Panc1 (cell line): ENCODE data around the gene AHCY. TPM values are rescaled to one million over a fixed set of nuclear protein-coding genes. Genes with fewer than 3 reads are reported as not detected.

ENCODE experiments used
- ATAC-seq: fragments of 200-7000 bp; cut with Tn5 transposase; 2 replicates; pipeline ENCODE4 v1.9.1; 2020; ENCODE audit warnings: mild to moderate bottlenecking, moderate library complexity
- BruUV-seq: library from RNA; stranded (reverse); fragments of 400-500 nt; replicated peaks from 2 replicates; lab custom pipeline; 2021; lab: Mats Ljungman, UMichigan
- CTCF ChIA-PET: fragments of 300-600 bp; sonication (Branson Sonifier 250); formaldehyde crosslinking; loops from one replicate; lab custom pipeline; 2022; ENCODE audit warnings: antibody characterized with exemption; lab: Charles Lee
- POLR2A ChIA-PET: fragments of 300-600 bp; sonication (Branson Sonifier 250); formaldehyde crosslinking; loops from one replicate; lab custom pipeline; 2022; ENCODE audit warnings: antibody characterized with exemption; lab: Charles Lee
- DNase-seq: peaks from one replicate; pipeline ENCODE4 v3.0.0-alpha.2; 2010; ENCODE audit warnings: low read depth, low spot score
- H3K27ac ChIP-seq: 2 replicates; pipeline ENCODE4 v1.5.1; 2011; ENCODE audit warnings: mild to moderate bottlenecking, low read length, inconsistent platforms
- H3K27me3 ChIP-seq: fragments of 200-500 bp; sonication (Bioruptor generic); 2 replicates; pipeline ENCODE4 v1.6.0; 2014; ENCODE audit warnings: low read length, inconsistent platforms; ENCODE audit not compliant: control insufficient read depth, insufficient read depth
- H3K36me3 ChIP-seq: fragments of 200-500 bp; sonication (Bioruptor generic); 2 replicates; pipeline ENCODE4 v1.5.1; 2014; ENCODE audit warnings: inconsistent platforms, mild to moderate bottlenecking, low read length, moderate library complexity; ENCODE audit not compliant: control insufficient read depth, insufficient read depth
- H3K4me1 ChIP-seq: 2 replicates; pipeline ENCODE4 v1.5.1; 2011; ENCODE audit warnings: inconsistent platforms, mild to moderate bottlenecking, low read length, moderate library complexity; ENCODE audit not compliant: control insufficient read depth, insufficient read depth
- H3K4me3 ChIP-seq, 2 experiments: 2 replicates each; pipeline ENCODE4 v1.5.1; 2011 to 2012; ENCODE audit warnings: low read depth in 2 of 2, low read length in 2 of 2, mild to moderate bottlenecking in 2 of 2, inconsistent platforms in 1 of 2, moderate library complexity in 1 of 2
- H3K9me3 ChIP-seq: fragments of 200-500 bp; sonication (Bioruptor generic); 2 replicates; pipeline ENCODE4 v1.5.1; 2014; ENCODE audit warnings: low read depth, mild to moderate bottlenecking, inconsistent platforms, low read length, moderate library complexity; ENCODE audit not compliant: control insufficient read depth, insufficient read depth
- POLR2AphosphoS5 ChIP-seq: IDR thresholded peaks from 2 replicates; pipeline ENCODE4 v1.6.1; 2012; ENCODE audit warnings: mild to moderate bottlenecking, low read depth, low read length, moderate library complexity
- SIN3A ChIP-seq: IDR thresholded peaks from 2 replicates; pipeline ENCODE4 v1.6.1; 2012; ENCODE audit warnings: low read depth, mild to moderate bottlenecking, low read length, moderate library complexity, borderline replicate concordance; ENCODE audit not compliant: insufficient read depth
- TCF7L2 ChIP-seq: IDR thresholded peaks from 2 replicates; pipeline ENCODE4 v1.6.1; 2011; ENCODE audit warnings: mild to moderate bottlenecking, low read depth, low read length, inconsistent platforms
- in situ Hi-C: cut with HindIII; loops from 2 replicates; pipeline ENCODE4 v1.10.0; 2016; ENCODE audit warnings: low sequenced_read_pairs, low pct_unique_long_range_greater_than_20kb
- intact Hi-C: fragments of 100-400 bp; cut with micrococcal nuclease; formaldehyde crosslinking; loops from one replicate; pipeline ENCODE4 v1.10.0; 2022; ENCODE audit not compliant: unreplicated experiment
- total RNA-seq: library from RNA; stranded (reverse); gene quantifications from one replicate; pipeline ENCODE4 v1.2.1, GENCODE V29; 2021; ENCODE audit not compliant: unreplicated experiment
- TF ChIP-seq, protein P1 (sequence below): fragments of 450-650 bp; IDR thresholded peaks from 2 replicates; pipeline ENCODE4 v1.5.1; 2017; ENCODE audit warnings: mild to moderate bottlenecking
- TF ChIP-seq, protein P2 (sequence below), 2 experiments: IDR thresholded peaks; 2 replicates each; pipeline ENCODE4 v1.6.1; 2011 to 2012; ENCODE audit warnings: low read depth in 2 of 2, control low read depth in 1 of 2, low read length in 1 of 2, mild to moderate bottlenecking in 1 of 2, moderate library complexity in 1 of 2; ENCODE audit not compliant: insufficient read depth in 1 of 2

AHCY gene
- total RNA-seq, 1 experiment from 2014 or later: 171 TPM

DNA sequence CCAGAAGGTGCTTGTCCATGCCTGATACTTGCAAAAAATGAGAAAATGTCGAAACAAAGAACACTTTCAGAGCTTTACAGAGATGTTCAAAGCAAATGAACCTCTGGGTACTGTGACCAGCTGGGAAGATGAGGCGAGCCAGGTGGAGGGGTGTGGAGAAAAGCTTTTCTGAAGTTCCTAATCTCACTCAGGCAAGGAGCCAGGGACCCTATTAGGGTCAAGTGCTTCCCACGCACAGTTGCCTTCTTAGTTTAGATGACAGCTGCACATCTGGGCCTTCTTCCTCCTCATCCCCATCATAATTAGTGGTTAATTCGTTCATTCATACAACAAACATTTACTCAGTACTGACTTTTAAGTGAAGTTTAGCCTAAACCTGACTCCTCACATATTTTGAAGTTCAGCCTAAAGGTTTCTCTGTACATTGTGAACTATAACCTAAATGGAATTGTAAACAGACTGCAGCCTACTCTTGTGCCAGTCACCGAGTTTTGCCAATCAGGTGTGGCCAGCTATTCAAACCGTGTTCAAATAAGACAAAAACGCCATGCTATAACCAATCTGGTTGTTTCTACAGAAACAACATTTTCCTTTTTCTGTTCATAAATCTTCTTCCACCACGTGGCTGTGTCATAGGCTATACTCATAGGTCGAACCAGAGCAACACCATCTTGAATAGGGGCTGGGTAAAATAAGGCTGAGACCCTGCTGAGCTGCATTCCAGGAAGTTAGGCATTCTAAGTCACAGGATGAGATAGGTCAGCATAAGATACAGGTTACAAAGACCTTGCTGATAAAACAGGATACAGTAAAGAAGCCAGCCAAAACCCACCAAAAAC is 19.3 kb upstream of the AHCY start:
- Histone ChIP-seq H3K36me3 (no peaks in the 10 kb centered on the region), H3K27ac (no peak overlapping the region), H3K4me3 (no peak overlapping the region), H3K9me3 (no peaks in the 10 kb centered on the region), H3K27me3 (no peaks in the 10 kb centered on the region), H3K4me1 (no peaks in the 10 kb centered on the region)
- CTCF ChIA-PET: no interaction called here
- in situ Hi-C loops (no loop called here), intact Hi-C loops (no loop called here)
- DNase-seq: no peak
- BruUV-seq: no TSS peak
- POLR2A ChIA-PET: no interaction called here
- TF ChIP-seq, protein P1, sequence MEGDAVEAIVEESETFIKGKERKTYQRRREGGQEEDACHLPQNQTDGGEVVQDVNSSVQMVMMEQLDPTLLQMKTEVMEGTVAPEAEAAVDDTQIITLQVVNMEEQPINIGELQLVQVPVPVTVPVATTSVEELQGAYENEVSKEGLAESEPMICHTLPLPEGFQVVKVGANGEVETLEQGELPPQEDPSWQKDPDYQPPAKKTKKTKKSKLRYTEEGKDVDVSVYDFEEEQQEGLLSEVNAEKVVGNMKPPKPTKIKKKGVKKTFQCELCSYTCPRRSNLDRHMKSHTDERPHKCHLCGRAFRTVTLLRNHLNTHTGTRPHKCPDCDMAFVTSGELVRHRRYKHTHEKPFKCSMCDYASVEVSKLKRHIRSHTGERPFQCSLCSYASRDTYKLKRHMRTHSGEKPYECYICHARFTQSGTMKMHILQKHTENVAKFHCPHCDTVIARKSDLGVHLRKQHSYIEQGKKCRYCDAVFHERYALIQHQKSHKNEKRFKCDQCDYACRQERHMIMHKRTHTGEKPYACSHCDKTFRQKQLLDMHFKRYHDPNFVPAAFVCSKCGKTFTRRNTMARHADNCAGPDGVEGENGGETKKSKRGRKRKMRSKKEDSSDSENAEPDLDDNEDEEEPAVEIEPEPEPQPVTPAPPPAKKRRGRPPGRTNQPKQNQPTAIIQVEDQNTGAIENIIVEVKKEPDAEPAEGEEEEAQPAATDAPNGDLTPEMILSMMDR: no peak
- no peak for TF ChIP-seq TCF7L2
- TF ChIP-seq, protein P2, sequence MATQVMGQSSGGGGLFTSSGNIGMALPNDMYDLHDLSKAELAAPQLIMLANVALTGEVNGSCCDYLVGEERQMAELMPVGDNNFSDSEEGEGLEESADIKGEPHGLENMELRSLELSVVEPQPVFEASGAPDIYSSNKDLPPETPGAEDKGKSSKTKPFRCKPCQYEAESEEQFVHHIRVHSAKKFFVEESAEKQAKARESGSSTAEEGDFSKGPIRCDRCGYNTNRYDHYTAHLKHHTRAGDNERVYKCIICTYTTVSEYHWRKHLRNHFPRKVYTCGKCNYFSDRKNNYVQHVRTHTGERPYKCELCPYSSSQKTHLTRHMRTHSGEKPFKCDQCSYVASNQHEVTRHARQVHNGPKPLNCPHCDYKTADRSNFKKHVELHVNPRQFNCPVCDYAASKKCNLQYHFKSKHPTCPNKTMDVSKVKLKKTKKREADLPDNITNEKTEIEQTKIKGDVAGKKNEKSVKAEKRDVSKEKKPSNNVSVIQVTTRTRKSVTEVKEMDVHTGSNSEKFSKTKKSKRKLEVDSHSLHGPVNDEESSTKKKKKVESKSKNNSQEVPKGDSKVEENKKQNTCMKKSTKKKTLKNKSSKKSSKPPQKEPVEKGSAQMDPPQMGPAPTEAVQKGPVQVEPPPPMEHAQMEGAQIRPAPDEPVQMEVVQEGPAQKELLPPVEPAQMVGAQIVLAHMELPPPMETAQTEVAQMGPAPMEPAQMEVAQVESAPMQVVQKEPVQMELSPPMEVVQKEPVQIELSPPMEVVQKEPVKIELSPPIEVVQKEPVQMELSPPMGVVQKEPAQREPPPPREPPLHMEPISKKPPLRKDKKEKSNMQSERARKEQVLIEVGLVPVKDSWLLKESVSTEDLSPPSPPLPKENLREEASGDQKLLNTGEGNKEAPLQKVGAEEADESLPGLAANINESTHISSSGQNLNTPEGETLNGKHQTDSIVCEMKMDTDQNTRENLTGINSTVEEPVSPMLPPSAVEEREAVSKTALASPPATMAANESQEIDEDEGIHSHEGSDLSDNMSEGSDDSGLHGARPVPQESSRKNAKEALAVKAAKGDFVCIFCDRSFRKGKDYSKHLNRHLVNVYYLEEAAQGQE (IDR thresholded peaks at IDR 0.05; ENCODE audit: insufficient read depth in 1 of 2, low read depth in 2 of 2, low read length in 1 of 2): no peak
- ATAC-seq: no peak

- no peaks in the 10 kb centered on the region for H3K36me3 ChIP-seq
- H3K27me3 ChIP-seq: no peaks in the 10 kb centered on the region
- H3K9me3 ChIP-seq: no peaks in the 10 kb centered on the region
- BruUV-seq: no TSS peak
- DNase-seq (no peak), ATAC-seq (no peak)
- no peaks in the 10 kb centered on the region for H3K4me1 ChIP-seq
- ChIA-PET POLR2A (no interaction called here), CTCF (no interaction called here)
- no peak overlapping the region for H3K4me3 ChIP-seq
- intact Hi-C loops: no loop called here
- TF ChIP-seq SIN3A (no peak), TCF7L2 (no peak), POLR2AphosphoS5 (no peak)
- TF ChIP-seq, protein P1: no peak
- TF ChIP-seq, protein P2 (IDR thresholded peaks at IDR 0.05; ENCODE audit: insufficient read depth in 1 of 2, low read depth in 2 of 2, low read length in 1 of 2): no peak
- no peak overlapping the region for H3K27ac ChIP-seq
- in situ Hi-C loops: no loop called here
These were observed 17.7 kb upstream of the AHCY start for GRCh38 chr20:34320861-34321260.
